ENCODE measurements around the gene GTPBP1. TPM values are rescaled to one million over a fixed set of nuclear protein-coding genes. Genes with fewer than 3 reads are reported as not detected.

Gene GTPBP1
- total RNA-seq, 2 experiments from 2014 or later = 82.4 TPM

GRCh38 chr22:38753948-38754750 lies 48.4 kb downstream of the GTPBP1 start:
- DNase-seq = no peak
- H3K9me3 Mint-ChIP-seq = no peaks in the 10 kb centered on the region
- H3K36me3 Mint-ChIP-seq = peaks cover 45% of the 10 kb centered on the region
- H3K4me3 Mint-ChIP-seq = peak overlapping the region; percentile 94
- H3K27me3 Mint-ChIP-seq = no peaks in the 10 kb centered on the region
- H3K4me1 Mint-ChIP-seq = peaks cover 71% of the 10 kb centered on the region
- peak overlapping the region; percentile 100 for H3K27ac Mint-ChIP-seq

DNA sequence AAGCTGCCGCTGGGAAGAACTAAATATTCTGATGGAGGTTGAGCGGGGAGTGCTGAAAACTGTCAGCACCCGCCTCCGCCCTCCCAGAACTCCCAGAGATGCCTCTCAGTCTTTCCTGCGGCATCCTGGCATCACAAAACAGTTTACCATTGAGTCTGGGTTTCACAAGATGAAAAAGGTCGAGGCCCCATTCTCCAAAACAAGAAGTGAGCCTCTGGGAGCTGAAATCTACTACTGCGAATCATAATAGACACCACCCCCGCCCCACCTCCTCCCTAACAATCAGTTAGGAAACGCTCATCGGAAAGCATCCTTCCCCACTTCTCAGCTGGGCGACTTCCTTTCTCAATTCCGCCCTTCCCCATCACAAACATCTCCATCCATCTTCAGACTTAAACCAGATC lies 49.0 kb downstream of the GTPBP1 start:
- Mint-ChIP-seq H3K4me1 (peaks cover 68% of the 10 kb centered on the region), H3K4me3 (peak overlapping the region; percentile 94), H3K9me3 (no peaks in the 10 kb centered on the region), H3K27me3 (no peaks in the 10 kb centered on the region), H3K27ac (peak overlapping the region; percentile 100), H3K36me3 (peaks cover 41% of the 10 kb centered on the region)
- no peak for DNase-seq

DNA sequence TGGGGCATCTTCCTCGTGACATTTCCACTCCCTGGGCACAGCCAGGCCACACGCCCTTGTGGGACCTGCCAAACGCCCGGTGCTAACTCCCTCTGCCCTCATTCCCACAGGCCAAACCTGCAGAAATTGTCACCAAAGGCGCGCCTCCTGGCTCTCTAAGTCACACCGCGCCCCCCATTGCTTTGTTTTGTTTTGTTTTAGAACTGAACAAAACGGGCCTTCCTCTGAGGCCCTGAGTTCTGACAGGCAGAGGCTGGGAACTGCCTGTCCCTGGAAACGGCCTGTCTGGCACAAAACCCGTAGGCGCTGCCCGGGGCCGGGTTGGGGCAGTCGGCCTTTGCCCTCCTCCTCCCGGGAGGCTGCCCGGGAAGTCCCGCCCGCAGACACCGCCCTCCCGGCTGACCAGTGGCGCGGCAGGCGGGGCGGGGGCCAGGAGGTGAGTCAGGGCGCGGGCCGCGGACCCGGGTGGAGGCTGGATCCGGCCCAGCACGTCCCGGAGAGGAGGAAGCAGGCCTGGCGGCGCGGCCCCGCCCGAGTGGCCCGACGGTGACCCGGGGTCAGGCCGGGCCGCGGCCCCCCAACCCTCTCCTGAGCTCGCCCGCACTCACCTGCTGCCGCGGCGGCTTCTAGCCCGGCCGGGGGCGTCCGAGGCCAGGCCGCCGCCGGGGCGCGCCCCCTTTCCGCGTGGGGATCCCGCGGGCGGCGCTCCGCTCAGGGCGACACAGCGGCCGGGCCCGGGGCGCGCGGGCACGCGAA lies 49.6 kb downstream of the GTPBP1 start:
- Mint-ChIP-seq H3K4me1 (peaks cover 64% of the 10 kb centered on the region), H3K4me3 (peak overlapping the region; percentile 94), H3K9me3 (no peaks in the 10 kb centered on the region), H3K27ac (peak overlapping the region; percentile 100), H3K27me3 (no peaks in the 10 kb centered on the region), H3K36me3 (peaks cover 35% of the 10 kb centered on the region)
- peak; percentile 69 for DNase-seq

- Mint-ChIP-seq H3K27ac (peak within 1 kb of the TSS; percentile 100), H3K9me3 (no peaks in the 10 kb centered on the region), H3K4me3 (peak within 1 kb of the TSS; percentile 94), H3K36me3 (peaks cover 30% of the 10 kb centered on the region), H3K27me3 (no peaks in the 10 kb centered on the region), H3K4me1 (peaks cover 60% of the 10 kb centered on the region)
- DNase-seq = peak; percentile 96
Observed at GRCh38 chr22:38755911-38756532, 50.3 kb downstream of the GTPBP1 start, which contains the start of gene SUN2. TSS of gene SUN2 (minus strand) at chr22:38755998. CDS start at chr22:38752628, 3,370 bp downstream.

DNA sequence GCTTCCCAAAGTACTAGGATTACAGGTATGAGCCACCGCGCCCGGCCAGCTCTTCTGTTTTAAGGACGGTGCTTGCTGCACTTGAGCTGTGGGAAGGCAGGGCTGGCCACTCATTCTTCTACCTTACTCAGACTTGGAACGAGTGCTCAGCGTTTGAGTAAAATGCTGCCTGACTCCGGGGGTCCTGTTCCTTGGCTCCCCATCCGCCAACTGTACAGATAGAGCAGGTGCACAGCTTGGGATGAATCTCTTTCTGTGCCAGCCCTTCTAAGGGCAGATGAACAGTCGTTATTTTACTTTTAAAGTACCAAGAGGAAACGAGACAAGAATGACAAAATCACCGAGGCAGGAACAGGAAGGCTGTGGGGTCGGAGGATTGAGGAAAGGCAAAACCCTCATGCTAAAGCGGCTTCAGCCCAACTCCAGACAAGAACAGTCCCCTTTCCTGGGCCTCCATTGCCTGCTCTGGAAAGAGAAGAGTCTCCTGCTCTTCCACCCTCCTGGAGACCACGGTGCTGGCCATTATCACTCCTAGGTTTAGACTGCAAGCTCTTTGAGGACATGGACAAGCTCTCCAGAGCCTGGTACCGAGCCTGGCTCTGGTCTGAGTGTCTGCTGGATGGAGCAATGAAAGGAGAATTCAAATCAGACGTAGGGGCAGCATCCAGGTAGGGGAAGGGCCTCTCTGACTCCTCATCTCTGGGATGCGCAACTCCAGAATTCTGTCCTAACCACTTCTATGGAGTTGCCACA lies 51.1 kb downstream of the GTPBP1 start:
- no peaks in the 10 kb centered on the region for H3K27me3 Mint-ChIP-seq
- H3K4me1 Mint-ChIP-seq = peaks cover 53% of the 10 kb centered on the region
- DNase-seq = no peak
- H3K4me3 Mint-ChIP-seq = peak overlapping the region; percentile 85
- no peaks in the 10 kb centered on the region for H3K9me3 Mint-ChIP-seq
- peaks cover 22% of the 10 kb centered on the region for H3K36me3 Mint-ChIP-seq
- H3K27ac Mint-ChIP-seq = peak overlapping the region; percentile 88

DNA sequence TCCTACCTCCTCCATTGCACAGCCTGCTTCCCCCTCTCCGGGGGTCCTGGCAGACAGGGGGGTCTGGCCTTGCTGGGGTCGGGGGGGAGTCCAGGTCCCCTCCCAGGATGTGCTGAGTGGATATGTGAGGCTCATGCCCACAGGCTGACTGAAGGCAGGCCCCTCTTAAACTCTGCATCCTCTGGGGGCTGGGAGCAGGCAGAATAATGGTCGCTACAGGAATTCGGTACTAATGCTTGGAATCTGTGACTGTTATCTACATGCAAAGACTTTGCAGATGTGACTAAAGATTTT lies 51.7 kb downstream of the GTPBP1 start:
- Mint-ChIP-seq H3K27ac (no peak overlapping the region), H3K27me3 (no peaks in the 10 kb centered on the region), H3K9me3 (no peaks in the 10 kb centered on the region), H3K36me3 (peaks cover 17% of the 10 kb centered on the region), H3K4me1 (peaks cover 49% of the 10 kb centered on the region), H3K4me3 (peak overlapping the region; percentile 85)
- DNase-seq = no peak

DNA sequence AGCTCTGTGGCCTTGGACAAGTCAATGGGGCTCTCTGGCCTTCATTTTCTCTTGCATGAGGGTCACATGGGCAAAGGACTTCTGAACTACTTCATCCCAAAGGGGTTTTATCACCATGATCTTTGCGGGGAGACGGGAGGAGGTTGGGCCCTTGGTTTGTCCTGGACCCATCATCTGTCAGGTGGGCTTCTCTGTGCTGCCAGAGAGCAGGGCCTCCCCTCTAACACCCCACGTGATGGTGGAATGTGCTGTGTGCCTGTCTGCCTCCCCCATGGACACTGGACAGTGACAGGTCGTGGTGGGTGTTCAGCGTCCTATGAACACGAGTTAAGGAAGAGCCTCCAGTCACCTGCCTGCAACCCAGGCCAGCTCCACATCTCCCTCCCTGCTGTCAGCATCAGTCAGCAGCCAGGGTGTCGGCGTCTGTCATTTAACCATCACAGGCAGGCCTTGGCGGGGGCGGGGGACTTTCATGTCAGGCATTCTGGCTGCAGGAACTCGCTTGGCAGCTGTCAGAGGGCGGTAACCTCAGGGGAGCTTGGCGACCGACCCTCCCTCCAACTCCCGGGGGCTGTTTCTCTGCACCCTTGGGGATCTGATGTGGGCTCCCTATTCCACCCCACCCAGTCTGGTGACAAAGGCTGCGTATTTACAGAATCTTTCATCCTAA lies 52.7 kb downstream of the GTPBP1 start:
- H3K36me3 Mint-ChIP-seq = peaks cover 10% of the 10 kb centered on the region
- H3K4me3 Mint-ChIP-seq = peak overlapping the region; percentile 30
- H3K27me3 Mint-ChIP-seq = no peaks in the 10 kb centered on the region
- H3K27ac Mint-ChIP-seq = peak overlapping the region; percentile 76
- no peaks in the 10 kb centered on the region for H3K9me3 Mint-ChIP-seq
- H3K4me1 Mint-ChIP-seq = peaks cover 41% of the 10 kb centered on the region
- peak; percentile 82 for DNase-seq

DNA sequence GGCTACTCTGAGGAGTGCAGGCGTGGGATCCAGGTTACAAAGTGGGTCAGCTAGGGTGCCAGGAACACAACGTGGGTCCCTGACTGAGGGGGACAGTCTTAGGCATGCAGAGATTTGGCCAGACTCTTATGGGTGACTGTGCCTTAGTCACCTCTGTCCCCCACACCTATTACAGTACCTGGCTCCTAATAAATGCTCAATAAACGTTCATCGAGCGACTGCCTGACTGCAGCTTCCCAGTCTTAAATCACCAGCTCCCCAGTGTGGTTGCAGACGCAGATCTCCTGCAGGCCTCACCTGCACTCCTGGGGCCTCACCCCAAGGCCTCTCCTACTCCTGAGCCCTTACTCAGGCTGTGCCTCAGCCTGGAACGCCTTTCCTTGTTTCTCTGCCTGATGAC lies 53.3 kb downstream of the GTPBP1 start:
- Mint-ChIP-seq H3K27me3 (no peaks in the 10 kb centered on the region), H3K4me3 (no peak overlapping the region), H3K4me1 (peaks cover 35% of the 10 kb centered on the region), H3K27ac (peak overlapping the region; percentile 17), H3K36me3 (peaks cover 4% of the 10 kb centered on the region), H3K9me3 (no peaks in the 10 kb centered on the region)
- DNase-seq = no peak

- Mint-ChIP-seq H3K4me1 (peaks cover 29% of the 10 kb centered on the region), H3K36me3 (peaks cover 2% of the 10 kb centered on the region), H3K27ac (no peak overlapping the region), H3K9me3 (no peaks in the 10 kb centered on the region), H3K4me3 (no peak overlapping the region), H3K27me3 (no peaks in the 10 kb centered on the region)
- DNase-seq = no peak
Observed at GRCh38 chr22:38760477-38761201, 54.9 kb downstream of the GTPBP1 start.

- Mint-ChIP-seq H3K4me1 (peaks cover 30% of the 10 kb centered on the region), H3K27ac (no peak overlapping the region), H3K9me3 (no peaks in the 10 kb centered on the region), H3K4me3 (no peak overlapping the region), H3K27me3 (no peaks in the 10 kb centered on the region), H3K36me3 (peaks cover 2% of the 10 kb centered on the region)
- no peak for DNase-seq
Observed at GRCh38 chr22:38761202-38762162, 55.7 kb downstream of the GTPBP1 start.

- no peak overlapping the region for H3K27ac Mint-ChIP-seq
- H3K4me3 Mint-ChIP-seq = no peak overlapping the region
- H3K36me3 Mint-ChIP-seq = no peaks in the 10 kb centered on the region
- no peak for DNase-seq
- H3K9me3 Mint-ChIP-seq = no peaks in the 10 kb centered on the region
- no peaks in the 10 kb centered on the region for H3K27me3 Mint-ChIP-seq
- peaks cover 20% of the 10 kb centered on the region for H3K4me1 Mint-ChIP-seq
Observed at GRCh38 chr22:38762551-38762983, 56.8 kb downstream of the GTPBP1 start.

DNA sequence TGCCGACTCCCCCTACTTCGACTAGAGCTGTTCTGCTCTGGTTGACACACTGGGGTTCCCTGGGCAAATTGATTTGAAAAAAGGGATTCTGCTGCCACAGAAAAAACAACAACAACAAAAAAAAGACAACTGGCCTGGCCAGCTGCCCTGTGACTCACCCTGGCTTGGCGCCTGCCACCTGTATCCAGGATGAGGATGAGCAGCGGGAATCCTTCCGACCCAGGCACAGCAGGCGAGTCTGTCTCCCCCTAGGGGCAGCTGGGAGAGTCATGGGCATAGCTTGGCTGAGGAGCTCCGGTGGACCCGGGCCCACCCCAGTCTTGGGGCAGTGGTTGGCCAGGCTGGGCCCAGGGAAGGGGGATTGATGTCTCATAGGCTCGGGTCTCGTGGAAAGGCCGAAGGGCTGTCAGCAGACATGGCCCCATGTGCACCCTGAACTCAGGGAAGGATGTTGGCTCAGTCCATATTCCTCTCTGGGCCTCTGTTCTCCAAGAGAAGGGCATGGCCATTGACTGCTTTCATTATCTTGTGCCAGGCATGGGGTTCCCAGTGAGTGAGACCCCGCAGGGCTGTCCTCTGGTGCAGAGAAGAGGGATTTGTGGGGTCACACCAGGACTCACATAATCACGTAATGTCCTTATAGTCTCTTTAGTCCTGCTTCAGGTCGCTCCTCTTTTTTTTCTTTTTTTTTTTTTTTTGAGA lies 60.5 kb downstream of the GTPBP1 start:
- Mint-ChIP-seq H3K4me3 (no peak overlapping the region), H3K4me1 (peaks cover 4% of the 10 kb centered on the region), H3K9me3 (no peaks in the 10 kb centered on the region), H3K27me3 (no peaks in the 10 kb centered on the region), H3K36me3 (no peaks in the 10 kb centered on the region), H3K27ac (no peak overlapping the region)
- no peak for DNase-seq

Measured in activated naive CD8-positive, alpha-beta T cell treated with anti-CD3 and anti-CD28 coated beads for 36 hours (primary cell).